ENCODE data around the gene CXorf58.
"Not testable (repeated sequence)": the region's sequence is repeated elsewhere in the genome, so short reads cannot be mapped to it uniquely, and the experiment has no call there.

The CXorf58 gene

GRCh38 chrX:23887451-23887850 is 20.4 kb upstream of the CXorf58 start:
- no peak for TF ChIP-seq CTCF (IDR thresholded peaks at IDR 0.05; ENCODE audit: insufficient read depth, low read length, missing control alignments)
- POLR2A ChIA-PET = interaction anchor here (2.4 kb wide), 1 partner anchor 105 kb away, joined by 8 read pairs; the partner anchor contains the start of gene SAT1
- CTCF ChIA-PET = interaction anchor here (1.4 kb wide), 1 partner anchor 108 kb away, joined by 4 read pairs; no protein-coding TSS in a partner anchor
- DNase-seq (ENCODE audit: low read depth, low spot score) = no peak
- no peak overlapping the region for H3K4me3 ChIP-seq (ENCODE audit: low read depth, low read length)

GRCh38 chrX:23887918-23888317 is 19.9 kb upstream of the CXorf58 start:
- TF ChIP-seq CTCF (IDR thresholded peaks at IDR 0.05; ENCODE audit: insufficient read depth, low read length, missing control alignments) = no peak
- H3K4me3 ChIP-seq (ENCODE audit: low read depth, low read length) = no peak overlapping the region
- ChIA-PET CTCF (interaction anchor here (1.4 kb wide), 1 partner anchor 108 kb away, joined by 4 read pairs; no protein-coding TSS in a partner anchor), POLR2A (interaction anchor here (2.4 kb wide), 1 partner anchor 105 kb away, joined by 8 read pairs; the partner anchor contains the start of gene SAT1)
- no peak for DNase-seq (ENCODE audit: low read depth, low spot score)

- TF ChIP-seq CTCF (IDR thresholded peaks at IDR 0.05; ENCODE audit: insufficient read depth, low read length, missing control alignments) = no peak
- ChIA-PET POLR2A (interaction anchor here (2.4 kb wide), 1 partner anchor 106 kb away, joined by 8 read pairs; the partner anchor contains the start of gene SAT1), CTCF (interaction anchor here (0.9 to 2.9 kb wide), 5 partner anchors 13 to 146 kb away, joined by 3 to 14 read pairs (median 4); partner anchors contain the start of gene ACOT9)
- H3K4me3 ChIP-seq (ENCODE audit: low read depth, low read length) = no peak overlapping the region
- DNase-seq (ENCODE audit: low read depth, low spot score) = no peak
Observed at GRCh38 chrX:23888887-23889501, 18.8 kb upstream of the CXorf58 start.

- no peak for DNase-seq (ENCODE audit: low read depth, low spot score)
- ChIA-PET CTCF (interaction anchor here (1.0 to 2.9 kb wide), 2 partner anchors 11 to 18 kb away, joined by 4 to 14 read pairs; partner anchors contain the start of gene CXorf58), POLR2A (no interaction called here)
- TF ChIP-seq CTCF (IDR thresholded peaks at IDR 0.05; ENCODE audit: insufficient read depth, low read length, missing control alignments) = no peak
- H3K4me3 ChIP-seq (ENCODE audit: low read depth, low read length) = no peak overlapping the region
Observed at GRCh38 chrX:23890933-23891332, 16.9 kb upstream of the CXorf58 start.

- H3K4me3 ChIP-seq (ENCODE audit: low read depth, low read length); DNase-seq (ENCODE audit: low read depth, low spot score); POLR2A ChIA-PET: not testable (repeated sequence)
- CTCF ChIA-PET = interaction anchor here (3.9 kb wide), 1 partner anchor 112 kb away, joined by 15 read pairs; the partner anchor contains the start of gene SAT1
Observed at GRCh38 chrX:23894993-23895392, 12.8 kb upstream of the CXorf58 start.

- DNase-seq (ENCODE audit: low read depth, low spot score); H3K4me3 ChIP-seq (ENCODE audit: low read depth, low read length): not testable (repeated sequence)
- ChIA-PET POLR2A (interaction anchor here (0.6 to 0.8 kb wide), 2 partner anchors 112 to 114 kb away, joined by 4 to 5 read pairs; partner anchors contain the start of gene SAT1), CTCF (interaction anchor here (1.4 to 3.9 kb wide), 2 partner anchors 12 to 113 kb away, joined by 5 to 15 read pairs; partner anchors contain the start of gene SAT1)
Observed at GRCh38 chrX:23896539-23896938, 11.3 kb upstream of the CXorf58 start.

- CTCF ChIA-PET = interaction anchor here (1.1 to 3.9 kb wide), 3 partner anchors 11 to 131 kb away, joined by 4 to 15 read pairs (median 5); partner anchors contain the start of gene SAT1
- no peak for DNase-seq (ENCODE audit: low read depth, low spot score)
- H3K4me3 ChIP-seq (ENCODE audit: low read depth, low read length) = no peak overlapping the region
- TF ChIP-seq CTCF (IDR thresholded peaks at IDR 0.05; ENCODE audit: insufficient read depth, low read length, missing control alignments) = no peak
- POLR2A ChIA-PET = interaction anchor here (0.8 kb wide), 1 partner anchor 114 kb away, joined by 4 read pairs; the partner anchor contains the start of gene SAT1
Observed at GRCh38 chrX:23896981-23897380, 10.8 kb upstream of the CXorf58 start.

Measured in AG04449 (cell line).